Subcutaneous abdominal adipose tissue (tissue), 5 donors: ENCODE data around the gene CCDC192.

Source experiments
- H3K27ac ChIP-seq: one replicate; pipeline ENCODE4 v1.7.0; 2013; ENCODE audit warnings: low read depth, mild to moderate bottlenecking, inconsistent platforms, low read length, moderate library complexity
- H3K27me3 ChIP-seq, 5 donors: one replicate each; pipeline ENCODE4 v1.7.0; 2013; ENCODE audit warnings: low read length in 5 of 5, inconsistent platforms in 1 of 5; ENCODE audit not compliant: control insufficient read depth in 5 of 5, insufficient read depth in 4 of 5
- H3K36me3 ChIP-seq, 5 donors: one replicate each; pipeline ENCODE4 v1.7.0; 2013; ENCODE audit warnings: low read length in 5 of 5; ENCODE audit not compliant: control insufficient read depth in 5 of 5, insufficient read depth in 5 of 5
- H3K4me1 ChIP-seq, 5 donors: one replicate each; pipeline ENCODE4 v1.7.0; 2013; ENCODE audit warnings: low read length in 5 of 5, mild to moderate bottlenecking in 3 of 5, moderate library complexity in 1 of 5; ENCODE audit not compliant: control insufficient read depth in 5 of 5, insufficient read depth in 5 of 5
- H3K4me3 ChIP-seq, 5 donors: one replicate each; pipeline ENCODE4 v1.7.0; 2013; ENCODE audit warnings: low read length in 5 of 5, low read depth in 1 of 5
- H3K9ac ChIP-seq, 5 donors: one replicate each; pipeline ENCODE4 v1.7.0; 2013; ENCODE audit warnings: low read length in 5 of 5, mild to moderate bottlenecking in 4 of 5, moderate library complexity in 3 of 5
- H3K9me3 ChIP-seq, 5 donors: one replicate each; pipeline ENCODE4 v1.7.0; 2013; ENCODE audit warnings: low read length in 5 of 5; ENCODE audit not compliant: control insufficient read depth in 5 of 5
- donor health status: healthy.
- donor health status: healthy.
- donor health status: healthy.
- donor health status: healthy.
- donor health status: healthy.

The CCDC192 gene

GRCh38 chr5:127820910-127821553 lies 117.8 kb downstream of the CCDC192 start:
- no peak overlapping the region for H3K4me3 ChIP-seq
- H3K27me3 ChIP-seq: no peaks in the 10 kb centered on the region
- no peaks in the 10 kb centered on the region for H3K9me3 ChIP-seq
- H3K27ac ChIP-seq: no peak overlapping the region
- H3K9ac ChIP-seq: no peak overlapping the region
- H3K36me3 ChIP-seq: no peaks in the 10 kb centered on the region
- peaks cover 0 to 11% (median 0%) of the 10 kb centered on the region in 5 donors for H3K4me1 ChIP-seq

GRCh38 chr5:127821896-127822295 lies 118.7 kb downstream of the CCDC192 start:
- Histone ChIP-seq H3K27me3 (no peaks in the 10 kb centered on the region), H3K4me1 (peaks cover 0 to 11% (median 0%) of the 10 kb centered on the region in 5 donors), H3K4me3 (no peak overlapping the region), H3K27ac (no peak overlapping the region), H3K9me3 (no peaks in the 10 kb centered on the region), H3K9ac (no peak overlapping the region), H3K36me3 (no peaks in the 10 kb centered on the region)

GRCh38 chr5:127824126-127824525 lies 120.9 kb downstream of the CCDC192 start:
- no peaks in the 10 kb centered on the region for H3K9me3 ChIP-seq
- peaks cover 0 to 11% (median 0%) of the 10 kb centered on the region in 5 donors for H3K4me1 ChIP-seq
- H3K9ac ChIP-seq: no peak overlapping the region
- no peak overlapping the region for H3K27ac ChIP-seq
- H3K36me3 ChIP-seq: no peaks in the 10 kb centered on the region
- no peak overlapping the region for H3K4me3 ChIP-seq
- no peaks in the 10 kb centered on the region for H3K27me3 ChIP-seq

- Histone ChIP-seq H3K9ac (no peak overlapping the region), H3K4me1 (peaks cover 0 to 11% (median 0%) of the 10 kb centered on the region in 5 donors), H3K36me3 (no peaks in the 10 kb centered on the region), H3K27me3 (no peaks in the 10 kb centered on the region), H3K4me3 (no peak overlapping the region), H3K9me3 (no peaks in the 10 kb centered on the region), H3K27ac (no peak overlapping the region)
Observed at GRCh38 chr5:127826011-127826410, 122.8 kb downstream of the CCDC192 start.

GRCh38 chr5:127827451-127827850 lies 124.3 kb downstream of the CCDC192 start:
- Histone ChIP-seq H3K4me1 (peaks cover 0 to 11% (median 0%) of the 10 kb centered on the region in 5 donors), H3K9me3 (no peaks in the 10 kb centered on the region), H3K9ac (no peak overlapping the region), H3K27me3 (no peaks in the 10 kb centered on the region), H3K4me3 (no peak overlapping the region), H3K27ac (no peak overlapping the region), H3K36me3 (no peaks in the 10 kb centered on the region)

- Histone ChIP-seq H3K9ac (no peak overlapping the region), H3K36me3 (no peaks in the 10 kb centered on the region), H3K27me3 (no peaks in the 10 kb centered on the region), H3K27ac (no peak overlapping the region), H3K9me3 (no peaks in the 10 kb centered on the region), H3K4me3 (no peak overlapping the region), H3K4me1 (peaks cover 0 to 5% (median 3%) of the 10 kb centered on the region in 5 donors)
Observed at GRCh38 chr5:127830157-127830556, 127.0 kb downstream of the CCDC192 start.

GRCh38 chr5:127830829-127831598 lies 127.8 kb downstream of the CCDC192 start:
- no peaks in the 10 kb centered on the region for H3K27me3 ChIP-seq
- H3K27ac ChIP-seq: no peak overlapping the region
- no peak overlapping the region for H3K4me3 ChIP-seq
- H3K9ac ChIP-seq: no peak overlapping the region
- H3K4me1 ChIP-seq: peaks cover 0 to 5% (median 3%) of the 10 kb centered on the region in 5 donors
- H3K9me3 ChIP-seq: no peaks in the 10 kb centered on the region
- no peaks in the 10 kb centered on the region for H3K36me3 ChIP-seq

GRCh38 chr5:127832067-127832466 lies 128.9 kb downstream of the CCDC192 start:
- no peak overlapping the region for H3K4me3 ChIP-seq
- no peak overlapping the region for H3K9ac ChIP-seq
- H3K9me3 ChIP-seq: no peaks in the 10 kb centered on the region
- no peaks in the 10 kb centered on the region for H3K36me3 ChIP-seq
- no peak overlapping the region for H3K27ac ChIP-seq
- no peaks in the 10 kb centered on the region for H3K27me3 ChIP-seq
- H3K4me1 ChIP-seq: peaks cover 0 to 5% (median 3%) of the 10 kb centered on the region in 5 donors

- Histone ChIP-seq H3K9me3 (no peaks in the 10 kb centered on the region), H3K27me3 (no peaks in the 10 kb centered on the region), H3K36me3 (no peaks in the 10 kb centered on the region), H3K4me1 (peaks cover 0 to 5% (median 3%) of the 10 kb centered on the region in 5 donors), H3K27ac (no peak overlapping the region), H3K4me3 (no peak overlapping the region), H3K9ac (no peak overlapping the region)
Observed at GRCh38 chr5:127834094-127834531, 130.9 kb downstream of the CCDC192 start.

GRCh38 chr5:127834554-127834953 lies 131.4 kb downstream of the CCDC192 start:
- Histone ChIP-seq H3K4me1 (peaks cover 0 to 5% (median 3%) of the 10 kb centered on the region in 5 donors), H3K36me3 (no peaks in the 10 kb centered on the region), H3K27ac (no peak overlapping the region), H3K27me3 (no peaks in the 10 kb centered on the region), H3K9ac (no peak overlapping the region), H3K9me3 (no peaks in the 10 kb centered on the region), H3K4me3 (no peak overlapping the region)
